Vagina (tissue), 2 donors: ENCODE measurements around the gene CMSS1.

Experiments used
- POLR2AphosphoS5 ChIP-seq, 2 donors: sonication (generic); formaldehyde crosslinking; IDR thresholded peaks; one replicate each; pipeline ENCODE4 v1.9.0; 2017; ENCODE audit warnings: antibody characterized with exemption in 2 of 2, mild to moderate bottlenecking in 2 of 2, low read depth in 1 of 2; ENCODE audit not compliant: insufficient read depth in 1 of 2
- TF ChIP-seq, protein P1 (sequence below), 3 experiments: fragments of 450-650 bp in 2 of 3; fragments of 200-600 bp in 1 of 3; sonication (generic) in 1 of 3; IDR thresholded peaks; one replicate each; pipeline ENCODE4 v1.5.1; 2017 to 2019; ENCODE audit warnings: antibody characterized with exemption in 3 of 3, mild to moderate bottlenecking in 2 of 3, moderate library complexity in 2 of 3

GRCh38 chr3:100169201-100169920, 351.7 kb downstream of the CMSS1 start:
- no peak for TF ChIP-seq POLR2AphosphoS5 (IDR thresholded peaks at IDR 0.05; ENCODE audit: insufficient read depth in 1 of 2, low read depth in 1 of 2)
- TF ChIP-seq, protein P1, sequence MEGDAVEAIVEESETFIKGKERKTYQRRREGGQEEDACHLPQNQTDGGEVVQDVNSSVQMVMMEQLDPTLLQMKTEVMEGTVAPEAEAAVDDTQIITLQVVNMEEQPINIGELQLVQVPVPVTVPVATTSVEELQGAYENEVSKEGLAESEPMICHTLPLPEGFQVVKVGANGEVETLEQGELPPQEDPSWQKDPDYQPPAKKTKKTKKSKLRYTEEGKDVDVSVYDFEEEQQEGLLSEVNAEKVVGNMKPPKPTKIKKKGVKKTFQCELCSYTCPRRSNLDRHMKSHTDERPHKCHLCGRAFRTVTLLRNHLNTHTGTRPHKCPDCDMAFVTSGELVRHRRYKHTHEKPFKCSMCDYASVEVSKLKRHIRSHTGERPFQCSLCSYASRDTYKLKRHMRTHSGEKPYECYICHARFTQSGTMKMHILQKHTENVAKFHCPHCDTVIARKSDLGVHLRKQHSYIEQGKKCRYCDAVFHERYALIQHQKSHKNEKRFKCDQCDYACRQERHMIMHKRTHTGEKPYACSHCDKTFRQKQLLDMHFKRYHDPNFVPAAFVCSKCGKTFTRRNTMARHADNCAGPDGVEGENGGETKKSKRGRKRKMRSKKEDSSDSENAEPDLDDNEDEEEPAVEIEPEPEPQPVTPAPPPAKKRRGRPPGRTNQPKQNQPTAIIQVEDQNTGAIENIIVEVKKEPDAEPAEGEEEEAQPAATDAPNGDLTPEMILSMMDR (IDR thresholded peaks at IDR 0.05): no peak
